Body of pancreas (tissue), 4 donors: ENCODE data around the gene RFX5. TPM values are rescaled to one million over a fixed set of nuclear protein-coding genes. Genes with fewer than 3 reads are reported as not detected.

Experiments
- ATAC-seq: fragments of 150-250 bp; one replicate; pipeline ENCODE4 v1.9.1; 2016
- DNase-seq, 4 donors: peaks; one replicate each; pipeline ENCODE4 v3.0.0-alpha.2; 2019
- H3K27ac ChIP-seq, 4 donors: fragments of 200-600 bp; sonication (generic); 1 replicate in 3 of 4; 2 replicates in 1 of 4; pipeline versions ENCODE4 v1.5.1 to v1.6.1; 2016 to 2019; ENCODE audit warnings: mild to moderate bottlenecking in 1 of 4, mixed read lengths in 1 of 4, moderate library complexity in 1 of 4
- H3K27me3 ChIP-seq, 2 donors: fragments of 200-600 bp; sonication (generic); one replicate each; pipeline ENCODE4 v1.6.0; 2016; ENCODE audit warnings: mild to moderate bottlenecking in 1 of 2
- H3K36me3 ChIP-seq, 2 donors: fragments of 200-600 bp; sonication (generic); replicated peaks in 1 of 2; 2 replicates each; pipeline ENCODE4 v1.5.1; 2016; ENCODE audit warnings: low read depth in 2 of 2; ENCODE audit not compliant: insufficient read depth in 1 of 2
- H3K4me1 ChIP-seq: fragments of 200-600 bp; sonication (generic); one replicate; pipeline ENCODE4 v1.6.0; 2016
- H3K4me3 ChIP-seq, 2 donors: fragments of 200-600 bp; sonication (generic); 1 replicate in 1 of 2; 2 replicates in 1 of 2; pipeline ENCODE4 v1.5.1; 2016 to 2019
- H3K9me3 ChIP-seq, 3 donors: fragments of 200-600 bp; sonication (generic); 1 replicate in 2 of 3; 2 replicates in 1 of 3; pipeline ENCODE4 v1.5.1; 2016
- CTCF ChIP-seq, 7 experiments: fragments of 450-650 bp in 4 of 7; fragments of 200-600 bp in 3 of 7; sonication (generic) in 3 of 7; IDR thresholded peaks; one replicate each; pipeline ENCODE4 v1.5.1; 2016 to 2019; ENCODE audit warnings: antibody characterized with exemption in 7 of 7
- POLR2A ChIP-seq, 3 donors: fragments of 450-650 bp; IDR thresholded peaks; one replicate each; pipeline ENCODE4 v1.6.1; 2016; ENCODE audit warnings: antibody characterized with exemption in 3 of 3, mild to moderate bottlenecking in 2 of 3
- WGBS, 2 donors: methylation state at CpG; one replicate each; pipeline ENCODE4 v1.1.5; 2017; 5-methylcytosine and 5-hydroxymethylcytosine counted together
- intact Hi-C: fragments of 100-400 bp; cut with DNase I; formaldehyde crosslinking; loops from one replicate; pipeline ENCODE4 v1.15.1; 2023
- total RNA-seq, 2 donors: library from RNA; depleted of rRNA; stranded (reverse); fragments of >200 nt; gene quantifications; one replicate each; pipeline ENCODE4 v1.1.0, GENCODE V29; 2016

RFX5 gene
- total RNA-seq, 2 donors from 2014 or later, result 8.3 to 14.5 TPM

- Histone ChIP-seq H3K4me1 (peaks cover 32% of the 10 kb centered on the region), H3K4me3 (peak overlapping the region in 1 of 2 donors; percentile 66), H3K27me3 (no peaks in the 10 kb centered on the region), H3K27ac (no peak overlapping the region), H3K36me3 (no peaks in the 10 kb centered on the region), H3K9me3 (no peaks in the 10 kb centered on the region)
- ATAC-seq (no peak), DNase-seq (no peak)
- WGBS, 2 donors, result 21 to 26% methylated on average over 5 of the region's 5 CpGs
- TF ChIP-seq POLR2A (IDR thresholded peaks at IDR 0.05), result no peak
- TF ChIP-seq CTCF (IDR thresholded peaks at IDR 0.05), result no peak
- intact Hi-C loops, result no loop called here
Measured at GRCh38 chr1:151325646-151326429, 21.2 kb downstream of the RFX5 start.

DNA sequence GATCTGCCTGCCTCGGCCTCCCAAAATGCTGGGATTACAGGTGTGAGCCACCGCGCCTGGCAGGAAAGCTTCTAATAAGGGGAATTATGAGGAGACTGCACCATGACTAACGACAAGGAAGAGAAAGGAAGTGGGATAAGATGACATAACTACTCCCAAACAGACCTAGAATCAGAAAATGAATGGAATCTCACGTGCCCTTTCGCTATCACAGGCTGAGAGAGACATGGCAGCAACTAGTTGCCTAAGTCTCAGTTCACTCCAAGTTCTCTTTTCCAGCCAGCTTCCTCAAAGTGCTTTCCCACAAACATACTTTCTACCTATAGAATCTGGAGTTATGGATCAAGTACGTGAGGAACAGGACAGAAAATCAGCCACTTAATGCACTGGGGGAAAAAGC, 21.8 kb downstream of the RFX5 start:
- TF ChIP-seq CTCF (IDR thresholded peaks at IDR 0.05) (no peak), POLR2A (IDR thresholded peaks at IDR 0.05) (no peak)
- H3K27ac ChIP-seq, result no peak overlapping the region
- no peaks in the 10 kb centered on the region for H3K27me3 ChIP-seq
- WGBS, 2 donors, result 79 to 80% methylated on average over 7 of the region's 7 CpGs
- no peak for ATAC-seq
- intact Hi-C loops, result no loop called here
- no peak overlapping the region for H3K4me3 ChIP-seq
- peaks cover 32% of the 10 kb centered on the region for H3K4me1 ChIP-seq
- DNase-seq, result no peak
- H3K9me3 ChIP-seq, result no peaks in the 10 kb centered on the region
- no peaks in the 10 kb centered on the region for H3K36me3 ChIP-seq

- intact Hi-C loops, result no loop called here
- H3K36me3 ChIP-seq, result no peaks in the 10 kb centered on the region
- DNase-seq (no peak), ATAC-seq (no peak)
- no peaks in the 10 kb centered on the region for H3K27me3 ChIP-seq
- no peaks in the 10 kb centered on the region for H3K9me3 ChIP-seq
- peaks cover 32% of the 10 kb centered on the region for H3K4me1 ChIP-seq
- WGBS, 2 donors, result 73 to 92% methylated on average over 4 of the region's 4 CpGs
- no peak overlapping the region for H3K4me3 ChIP-seq
- TF ChIP-seq CTCF (IDR thresholded peaks at IDR 0.05), result no peak
- no peak for TF ChIP-seq POLR2A (IDR thresholded peaks at IDR 0.05)
- no peak overlapping the region for H3K27ac ChIP-seq
Measured at GRCh38 chr1:151324390-151324930, 22.6 kb downstream of the RFX5 start.

- no peak for DNase-seq
- Histone ChIP-seq H3K4me1 (peaks cover 9% of the 10 kb centered on the region), H3K4me3 (no peak overlapping the region), H3K36me3 (peaks cover 0 to 14% of the 10 kb centered on the region in 2 donors), H3K27ac (no peak overlapping the region), H3K9me3 (no peaks in the 10 kb centered on the region), H3K27me3 (no peaks in the 10 kb centered on the region)
- no peak for TF ChIP-seq POLR2A (IDR thresholded peaks at IDR 0.05)
- no peak for TF ChIP-seq CTCF (IDR thresholded peaks at IDR 0.05)
- intact Hi-C loops, result no loop called here
- ATAC-seq, result no peak
- 76 to 77% methylated on average over 3 of the region's 3 CpGs for WGBS, 2 donors
Measured at GRCh38 chr1:151318975-151319374, 28.1 kb downstream of the RFX5 start.
